K562 (cell line): ENCODE measurements around the gene CCDC117. TPM values are rescaled to one million over a fixed set of nuclear protein-coding genes. Genes with fewer than 3 reads are reported as not detected.

Experiments used
- E2F8 ChIP-seq: fragments of 450-650 bp; IDR thresholded peaks from 2 replicates; pipeline ENCODE4 v1.7.1; 2018; ENCODE audit warnings: mild to moderate bottlenecking, low read depth; ENCODE audit not compliant: partially characterized antibody
- ELF4 ChIP-seq: fragments of 450-650 bp; formaldehyde crosslinking; IDR thresholded peaks from 2 replicates; pipeline ENCODE4 v1.4.0; 2022; ENCODE audit warnings: missing genetic modification characterization
- JUNB ChIP-seq: fragments of 450-650 bp; formaldehyde crosslinking; conservative IDR thresholded peaks from 2 replicates; pipeline ENCODE4 v1.4.0; 2020; ENCODE audit warnings: mild to moderate bottlenecking
- MXI1 ChIP-seq: IDR thresholded peaks from 2 replicates; pipeline ENCODE4 v1.6.1; 2011; ENCODE audit warnings: low read depth, mild to moderate bottlenecking, improper control_type of control experiment, low read length
- POLR2AphosphoS2 ChIP-seq: IDR thresholded peaks from 2 replicates; pipeline ENCODE4 v1.6.1; 2012; ENCODE audit warnings: low read length, improper control_type of control experiment
- SMARCB1 ChIP-seq: IDR thresholded peaks from 2 replicates; pipeline ENCODE4 v1.6.1; 2011; ENCODE audit warnings: improper control_type of control experiment, low read depth; ENCODE audit not compliant: insufficient read length
- SMARCE1 ChIP-seq: fragments of 450-650 bp; IDR thresholded peaks from 2 replicates; pipeline ENCODE4 v1.7.1; 2016; ENCODE audit warnings: mild to moderate bottlenecking
- ZBTB17 ChIP-seq: fragments of 450-650 bp; formaldehyde crosslinking; IDR thresholded peaks from 2 replicates; pipeline ENCODE4 v1.4.0; 2020; ENCODE audit warnings: mild to moderate bottlenecking
- ZNF436 ChIP-seq: fragments of 250-450, 450-650 bp; sonication (Bioruptor Pico); formaldehyde crosslinking; IDR thresholded peaks from 2 replicates; pipeline ENCODE4 v1.7.0; 2020; ENCODE audit warnings: mild to moderate bottlenecking
- ZNF764 ChIP-seq: fragments of 250-450 bp; sonication (Bioruptor Pico); IDR thresholded peaks from 2 replicates; pipeline ENCODE4 v1.4.0; 2020; ENCODE audit warnings: low read depth, mild to moderate bottlenecking, moderate library complexity
- ZNF77 ChIP-seq: fragments of 250-450 bp; sonication (Bioruptor Pico); IDR thresholded peaks from 2 replicates; pipeline ENCODE4 v1.5.0; 2020
- polyA plus RNA-seq, 8 experiments: library from polyadenylated mRNA; depleted of rRNA in 4 of 8; stranded (reverse) in 5 of 8; unstranded in 3 of 8; fragments of >200 nt; fragmentation: Nextera tagmentation in 2 of 8; fragmentation: Illumina TruSeq in 1 of 8; extraction: Ambion mirVana in 2 of 8; extraction: Trizol in 1 of 8; gene quantifications; 2 replicates each; pipeline versions ENCODE4 v1.2.1 to v1.2.3, GENCODE V29; 2011 to 2014; ENCODE audit warnings: inconsistent platforms in 1 of 8, missing spikeins in 1 of 8
- total RNA-seq, 7 experiments: library from RNA; depleted of rRNA in 6 of 7; stranded (reverse); fragments of >200 nt in 6 of 7; fragmentation: Illumina TruSeq in 2 of 7; extraction: Trizol in 2 of 7; gene quantifications; 2 replicates each; pipeline versions ENCODE4 v1.2.1 to v1.2.3, GENCODE V29; 2011 to 2021; ENCODE audit warnings: low replicate concordance in 1 of 7
- TF ChIP-seq, protein P1 (sequence below): fragments of 450-650 bp; formaldehyde crosslinking; IDR thresholded peaks from 2 replicates; pipeline ENCODE4 v1.4.0; 2022; ENCODE audit warnings: missing genetic modification characterization
- TF ChIP-seq, protein P2 (sequence below): fragments of 200-800 bp; sonication (Bioruptor generic); IDR thresholded peaks from 2 replicates; pipeline ENCODE4 v1.6.1; 2016; ENCODE audit warnings: missing genetic modification characterization, missing compliant biosample characterization
- TF ChIP-seq, protein P3 (sequence below), 2 experiments: IDR thresholded peaks; 2 replicates each; pipeline ENCODE4 v1.6.1; 2011; ENCODE audit warnings: borderline replicate concordance in 1 of 2, control low read depth in 1 of 2, low read depth in 1 of 2, low read length in 1 of 2, mild to moderate bottlenecking in 1 of 2, mixed read lengths in 1 of 2, moderate library complexity in 1 of 2; ENCODE audit not compliant: insufficient read depth in 1 of 2, insufficient read length in 1 of 2, poor library complexity in 1 of 2, severe bottlenecking in 1 of 2; ENCODE audit errors: extremely low read depth in 1 of 2

CCDC117 gene
- total and polyA plus RNA-seq, 9 of the 15 experiments (the other 6 are each of a cell fraction or from before 2014, with no cell fraction given): 5.7 to 23.3 (median 15.8) TPM

GRCh38 chr22:28798810-28799605 lies 26.5 kb downstream of the CCDC117 start (continued):
- TF ChIP-seq, protein P1, sequence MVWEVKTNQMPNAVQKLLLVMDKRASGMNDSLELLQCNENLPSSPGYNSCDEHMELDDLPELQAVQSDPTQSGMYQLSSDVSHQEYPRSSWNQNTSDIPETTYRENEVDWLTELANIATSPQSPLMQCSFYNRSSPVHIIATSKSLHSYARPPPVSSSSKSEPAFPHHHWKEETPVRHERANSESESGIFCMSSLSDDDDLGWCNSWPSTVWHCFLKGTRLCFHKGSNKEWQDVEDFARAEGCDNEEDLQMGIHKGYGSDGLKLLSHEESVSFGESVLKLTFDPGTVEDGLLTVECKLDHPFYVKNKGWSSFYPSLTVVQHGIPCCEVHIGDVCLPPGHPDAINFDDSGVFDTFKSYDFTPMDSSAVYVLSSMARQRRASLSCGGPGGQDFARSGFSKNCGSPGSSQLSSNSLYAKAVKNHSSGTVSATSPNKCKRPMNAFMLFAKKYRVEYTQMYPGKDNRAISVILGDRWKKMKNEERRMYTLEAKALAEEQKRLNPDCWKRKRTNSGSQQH: 0 out of 2 replicates have a peak, but pooled peaks have one; percentile 23
- 0 out of 2 replicates have a peak, but pooled peaks have one; percentile 46 for TF ChIP-seq ELF4 (CRISPR knock-in tag)
- TF ChIP-seq ZBTB17 (CRISPR knock-in tag): no peak
- no peak for TF ChIP-seq ZNF764 (CRISPR knock-in tag)
- TF ChIP-seq JUNB (CRISPR knock-in tag): 0 out of 2 replicates have a peak, but pooled peaks have one; percentile 11
- TF ChIP-seq ZNF77 (CRISPR knock-in tag): no peak
- no peak for TF ChIP-seq SMARCB1
- TF ChIP-seq, protein P2, sequence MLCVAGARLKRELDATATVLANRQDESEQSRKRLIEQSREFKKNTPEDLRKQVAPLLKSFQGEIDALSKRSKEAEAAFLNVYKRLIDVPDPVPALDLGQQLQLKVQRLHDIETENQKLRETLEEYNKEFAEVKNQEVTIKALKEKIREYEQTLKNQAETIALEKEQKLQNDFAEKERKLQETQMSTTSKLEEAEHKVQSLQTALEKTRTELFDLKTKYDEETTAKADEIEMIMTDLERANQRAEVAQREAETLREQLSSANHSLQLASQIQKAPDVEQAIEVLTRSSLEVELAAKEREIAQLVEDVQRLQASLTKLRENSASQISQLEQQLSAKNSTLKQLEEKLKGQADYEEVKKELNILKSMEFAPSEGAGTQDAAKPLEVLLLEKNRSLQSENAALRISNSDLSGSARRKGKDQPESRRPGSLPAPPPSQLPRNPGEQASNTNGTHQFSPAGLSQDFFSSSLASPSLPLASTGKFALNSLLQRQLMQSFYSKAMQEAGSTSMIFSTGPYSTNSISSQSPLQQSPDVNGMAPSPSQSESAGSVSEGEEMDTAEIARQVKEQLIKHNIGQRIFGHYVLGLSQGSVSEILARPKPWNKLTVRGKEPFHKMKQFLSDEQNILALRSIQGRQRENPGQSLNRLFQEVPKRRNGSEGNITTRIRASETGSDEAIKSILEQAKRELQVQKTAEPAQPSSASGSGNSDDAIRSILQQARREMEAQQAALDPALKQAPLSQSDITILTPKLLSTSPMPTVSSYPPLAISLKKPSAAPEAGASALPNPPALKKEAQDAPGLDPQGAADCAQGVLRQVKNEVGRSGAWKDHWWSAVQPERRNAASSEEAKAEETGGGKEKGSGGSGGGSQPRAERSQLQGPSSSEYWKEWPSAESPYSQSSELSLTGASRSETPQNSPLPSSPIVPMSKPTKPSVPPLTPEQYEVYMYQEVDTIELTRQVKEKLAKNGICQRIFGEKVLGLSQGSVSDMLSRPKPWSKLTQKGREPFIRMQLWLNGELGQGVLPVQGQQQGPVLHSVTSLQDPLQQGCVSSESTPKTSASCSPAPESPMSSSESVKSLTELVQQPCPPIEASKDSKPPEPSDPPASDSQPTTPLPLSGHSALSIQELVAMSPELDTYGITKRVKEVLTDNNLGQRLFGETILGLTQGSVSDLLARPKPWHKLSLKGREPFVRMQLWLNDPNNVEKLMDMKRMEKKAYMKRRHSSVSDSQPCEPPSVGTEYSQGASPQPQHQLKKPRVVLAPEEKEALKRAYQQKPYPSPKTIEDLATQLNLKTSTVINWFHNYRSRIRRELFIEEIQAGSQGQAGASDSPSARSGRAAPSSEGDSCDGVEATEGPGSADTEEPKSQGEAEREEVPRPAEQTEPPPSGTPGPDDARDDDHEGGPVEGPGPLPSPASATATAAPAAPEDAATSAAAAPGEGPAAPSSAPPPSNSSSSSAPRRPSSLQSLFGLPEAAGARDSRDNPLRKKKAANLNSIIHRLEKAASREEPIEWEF: no peak
- no peak for TF ChIP-seq POLR2AphosphoS2
- TF ChIP-seq, protein P3, sequence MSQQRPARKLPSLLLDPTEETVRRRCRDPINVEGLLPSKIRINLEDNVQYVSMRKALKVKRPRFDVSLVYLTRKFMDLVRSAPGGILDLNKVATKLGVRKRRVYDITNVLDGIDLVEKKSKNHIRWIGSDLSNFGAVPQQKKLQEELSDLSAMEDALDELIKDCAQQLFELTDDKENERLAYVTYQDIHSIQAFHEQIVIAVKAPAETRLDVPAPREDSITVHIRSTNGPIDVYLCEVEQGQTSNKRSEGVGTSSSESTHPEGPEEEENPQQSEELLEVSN (IDR thresholded peaks at IDR 0.05; ENCODE audit: borderline replicate concordance in 1 of 2, extremely low read depth in 1 of 2, insufficient read depth in 1 of 2, insufficient read length in 1 of 2, low read depth in 1 of 2, low read length in 1 of 2, poor library complexity in 1 of 2, severe bottlenecking in 1 of 2): no peak
- no peak for TF ChIP-seq ZNF436 (CRISPR knock-in tag)
- TF ChIP-seq E2F8: no peak
- no peak for TF ChIP-seq SMARCE1
- TF ChIP-seq MXI1: no peak
